H9 (cell line): Measurements from ENCODE around the gene SEMA3G. TPM values are rescaled to one million over a fixed set of nuclear protein-coding genes. Genes with fewer than 3 reads are reported as not detected.

ENCODE experiments used
- DNase-seq: peaks from one replicate; pipeline ENCODE4 v3.0.0-alpha.2; 2017
- H2AFZ ChIP-seq: one replicate; pipeline ENCODE4 v1.6.1; 2013; ENCODE audit warnings: mild to moderate bottlenecking, low read length, control low read depth, moderate library complexity
- H2AK5ac ChIP-seq: 2 replicates; pipeline ENCODE4 v1.6.1; 2013; ENCODE audit warnings: low read length, control low read depth, mixed read lengths; ENCODE audit not compliant: insufficient read length
- H2BK120ac ChIP-seq: one replicate; pipeline ENCODE4 v1.6.1; 2013; ENCODE audit warnings: low read depth, mild to moderate bottlenecking, low read length, control low read depth, inconsistent platforms; ENCODE audit not compliant: poor library complexity, severe bottlenecking
- H2BK12ac ChIP-seq: 2 replicates; pipeline ENCODE4 v1.6.1; 2013; ENCODE audit warnings: low read length, control low read depth, mixed read lengths, low read depth; ENCODE audit not compliant: insufficient read length
- H2BK15ac ChIP-seq: 2 replicates; pipeline ENCODE4 v1.6.1; 2013; ENCODE audit warnings: low read depth, low read length, control low read depth
- H2BK20ac ChIP-seq: one replicate; pipeline ENCODE4 v1.6.1; 2013; ENCODE audit warnings: low read depth, mild to moderate bottlenecking, low read length, control low read depth, inconsistent platforms; ENCODE audit not compliant: poor library complexity, severe bottlenecking
- H2BK5ac ChIP-seq: 2 replicates; pipeline ENCODE4 v1.6.1; 2013; ENCODE audit warnings: low read length, control low read depth, mixed read lengths; ENCODE audit not compliant: insufficient read length
- H3K14ac ChIP-seq: 2 replicates; pipeline ENCODE4 v1.6.1; 2013; ENCODE audit warnings: low read length, control low read depth; ENCODE audit not compliant: insufficient read depth
- H3K18ac ChIP-seq: 2 replicates; pipeline ENCODE4 v1.6.1; 2013; ENCODE audit warnings: low read depth, mild to moderate bottlenecking, mixed read lengths, low read length, control low read depth; ENCODE audit not compliant: insufficient read length
- H3K23ac ChIP-seq: 2 replicates; pipeline ENCODE4 v1.6.1; 2013; ENCODE audit warnings: low read length, control low read depth, mixed read lengths, low read depth; ENCODE audit not compliant: insufficient read length
- H3K23me2 ChIP-seq: 2 replicates; pipeline ENCODE4 v1.6.1; 2013; ENCODE audit warnings: low read depth, mild to moderate bottlenecking, mixed read lengths, low read length, control low read depth; ENCODE audit not compliant: insufficient read length, poor library complexity, severe bottlenecking
- H3K27ac ChIP-seq: 2 replicates; pipeline ENCODE4 v1.5.1; 2013; ENCODE audit warnings: low read length, control low read depth, mixed read lengths, low read depth; ENCODE audit not compliant: insufficient read length
- H3K27me3 ChIP-seq: 2 replicates; pipeline ENCODE4 v1.6.1; 2013; ENCODE audit warnings: low read length, control low read depth, inconsistent platforms; ENCODE audit not compliant: insufficient read depth
- H3K4ac ChIP-seq: 2 replicates; pipeline ENCODE4 v1.6.1; 2013; ENCODE audit warnings: low read depth, mild to moderate bottlenecking, control low read depth, inconsistent platforms, low read length, moderate library complexity
- H3K4me1 ChIP-seq: 2 replicates; pipeline ENCODE4 v1.6.1; 2013; ENCODE audit warnings: low read length, control low read depth, inconsistent platforms; ENCODE audit not compliant: insufficient read depth
- H3K4me2 ChIP-seq: 2 replicates; pipeline ENCODE4 v1.6.1; 2013; ENCODE audit warnings: low read length, control low read depth, mixed read lengths; ENCODE audit not compliant: insufficient read length, insufficient read depth
- H3K56ac ChIP-seq: 2 replicates; pipeline ENCODE4 v1.6.1; 2013; ENCODE audit warnings: low read depth, mild to moderate bottlenecking, mixed read lengths, low read length, control low read depth; ENCODE audit not compliant: insufficient read length
- H3K79me1 ChIP-seq: 2 replicates; pipeline ENCODE4 v1.6.1; 2013; ENCODE audit warnings: low read depth, mild to moderate bottlenecking, moderate library complexity, low read length, control low read depth, inconsistent platforms; ENCODE audit not compliant: insufficient read depth, poor library complexity, severe bottlenecking
- H3K79me2 ChIP-seq: 2 replicates; pipeline ENCODE4 v1.6.1; 2013; ENCODE audit warnings: low read length, control low read depth, inconsistent platforms; ENCODE audit not compliant: insufficient read depth
- H3K9ac ChIP-seq: 2 replicates; pipeline ENCODE4 v1.6.1; 2013; ENCODE audit warnings: low read length, control low read depth, mixed read lengths; ENCODE audit not compliant: insufficient read length; ENCODE audit errors: extremely low read depth
- H3K9me3 ChIP-seq: one replicate; pipeline ENCODE4 v1.6.1; 2013; ENCODE audit warnings: low read depth, low read length, inconsistent platforms; ENCODE audit not compliant: control insufficient read depth
- H3T11ph ChIP-seq: one replicate; pipeline ENCODE4 v1.6.1; 2013; ENCODE audit warnings: mild to moderate bottlenecking, low read length, control low read depth, inconsistent platforms
- H4K20me1 ChIP-seq: one replicate; pipeline ENCODE4 v1.6.1; 2013; ENCODE audit not compliant: control insufficient read depth, insufficient read length, insufficient read depth
- H4K5ac ChIP-seq: 2 replicates; pipeline ENCODE4 v1.6.1; 2013; ENCODE audit warnings: low read depth, mild to moderate bottlenecking, mixed read lengths, low read length, control low read depth; ENCODE audit not compliant: insufficient read length
- H4K8ac ChIP-seq: replicated peaks from 2 replicates; pipeline ENCODE4 v1.6.1; 2013; ENCODE audit warnings: low read length, control low read depth, mixed read lengths, low read depth; ENCODE audit not compliant: insufficient read length
- H4K91ac ChIP-seq: 2 replicates; pipeline ENCODE4 v1.6.1; 2013; ENCODE audit warnings: low read depth, mild to moderate bottlenecking, moderate library complexity, mixed read lengths, low read length, control low read depth; ENCODE audit not compliant: insufficient read length
- H3K27ac Mint-ChIP-seq, 3 experiments: 2 replicates in 2 of 3; 3 replicates in 1 of 3; pipeline ENCODE4 v1.8.0; 2020 to 2021; ENCODE audit warnings: mixed read lengths in 3 of 3, mild to moderate bottlenecking in 1 of 3, moderate library complexity in 1 of 3
- H3K27me3 Mint-ChIP-seq: 2 replicates; pipeline ENCODE4 v1.8.0; 2021; ENCODE audit warnings: low read depth, mild to moderate bottlenecking, moderate library complexity, mixed read lengths
- H3K36me3 Mint-ChIP-seq, 3 experiments: 2 replicates in 2 of 3; 3 replicates in 1 of 3; pipeline ENCODE4 v1.8.0; 2020 to 2021; ENCODE audit warnings: low read depth in 3 of 3, mixed read lengths in 3 of 3; ENCODE audit not compliant: insufficient read depth in 1 of 3
- H3K4me1 Mint-ChIP-seq, 2 experiments: 2 replicates each; pipeline ENCODE4 v1.8.0; 2020; ENCODE audit warnings: mixed read lengths in 2 of 2
- H3K4me3 Mint-ChIP-seq, 2 experiments: 2 replicates in 1 of 2; 3 replicates in 1 of 2; pipeline ENCODE4 v1.8.0; 2020 to 2021; ENCODE audit warnings: mild to moderate bottlenecking in 2 of 2, mixed read lengths in 2 of 2, moderate library complexity in 1 of 2
- H3K9me3 Mint-ChIP-seq, 2 experiments: 2 replicates in 1 of 2; 3 replicates in 1 of 2; pipeline ENCODE4 v1.8.0; 2020; ENCODE audit warnings: mild to moderate bottlenecking in 2 of 2, mixed read lengths in 2 of 2, moderate library complexity in 1 of 2
- CTCF ChIP-seq: fragments of 200-600 bp; sonication (generic); conservative IDR thresholded peaks from 3 replicates; pipeline ENCODE4 v1.8.0; 2021; ENCODE audit warnings: antibody characterized with exemption, mild to moderate bottlenecking
- WGBS: extraction: QIAGEN DNeasy Blood & Tissue Kit; methylation state at CpG from one replicate; pipeline ENCODE4 v1.1.7; 2013; ENCODE audit warnings: missing lambda C conversion rate, low lambda C conversion rate, mixed read lengths; ENCODE audit not compliant: insufficient read length; ENCODE audit errors: extremely low coverage; 5-methylcytosine and 5-hydroxymethylcytosine counted together
- total RNA-seq: library from RNA; stranded (reverse); gene quantifications from 2 replicates; pipeline ENCODE4 v1.2.1, GENCODE V29; 2021

SEMA3G gene
- total RNA-seq, 1 experiment from 2014 or later: 2.4 TPM

GRCh38 chr3:52477796-52478095 lies 32.8 kb upstream of the SEMA3G start:
- TF ChIP-seq CTCF: no peak
- H3K18ac ChIP-seq: no peak overlapping the region
- no peaks in the 10 kb centered on the region for H3K79me1 ChIP-seq
- no peak overlapping the region for H3K9ac ChIP-seq
- no peak overlapping the region for H2BK15ac ChIP-seq
- H3K4me1 Mint-ChIP-seq: no peaks in the 10 kb centered on the region; a peak in 2 of 4 replicates
- H4K5ac ChIP-seq: no peak overlapping the region
- H2BK12ac ChIP-seq: no peak overlapping the region
- no peak overlapping the region for H3K14ac ChIP-seq
- no peaks in the 10 kb centered on the region for H4K20me1 ChIP-seq
- no peak overlapping the region for H3K27ac ChIP-seq
- no peaks in the 10 kb centered on the region for H3K79me2 ChIP-seq
- H3K27me3 ChIP-seq: no peaks in the 10 kb centered on the region
- H3T11ph ChIP-seq: no peak overlapping the region
- H3K23ac ChIP-seq: no peak overlapping the region
- no peak for DNase-seq
- no peak overlapping the region for H4K91ac ChIP-seq
- no peak overlapping the region for H2AFZ ChIP-seq
- H3K4me3 Mint-ChIP-seq: no peak overlapping the region
- H2BK20ac ChIP-seq: no peak overlapping the region
- no peaks in the 10 kb centered on the region for H3K27me3 Mint-ChIP-seq
- no peaks in the 10 kb centered on the region for H3K4me1 ChIP-seq
- H3K9me3 ChIP-seq: no peaks in the 10 kb centered on the region
- no peak overlapping the region for H4K8ac ChIP-seq
- no peaks in the 10 kb centered on the region for H3K9me3 Mint-ChIP-seq
- no peak overlapping the region for H2BK5ac ChIP-seq
- H2BK120ac ChIP-seq: no peak overlapping the region
- no peaks in the 10 kb centered on the region for H3K23me2 ChIP-seq
- no peak overlapping the region for H2AK5ac ChIP-seq
- H3K36me3 Mint-ChIP-seq: peaks cover 59 to 97% (median 97%) of the 10 kb centered on the region in 3 experiments
- H3K27ac Mint-ChIP-seq: no peak overlapping the region; a peak in 1 of 7 replicates
- no peak overlapping the region for H3K56ac ChIP-seq
- H3K4ac ChIP-seq: no peak overlapping the region
- WGBS: no CpG with 5 or more reads among the region's 6 CpGs
- no peak overlapping the region for H3K4me2 ChIP-seq
